ENCODE measurements around the gene FNDC11. TPM values are rescaled to one million over a fixed set of nuclear protein-coding genes. Genes with fewer than 3 reads are reported as not detected.

Gene FNDC11
- total and polyA plus RNA-seq, 2 of the 13 experiments (the other 11 are each of a cell fraction or from before 2014, with no cell fraction given), result 0.07 TPM; not detected in 1

GRCh38 chr20:63576311-63576710 is 22.4 kb downstream of the FNDC11 start (continued):
- TF ChIP-seq ZNF276 (CRISPR knock-in tag; IDR thresholded peaks at IDR 0.05; ENCODE audit: low read depth) (no peak), PREB (CRISPR knock-in tag; IDR thresholded peaks at IDR 0.05) (no peak), ZC3H13 (CRISPR knock-in tag; IDR thresholded peaks at IDR 0.05) (no peak), DR1 (CRISPR knock-in tag; IDR thresholded peaks at IDR 0.05) (no peak), DPF2 (CRISPR knock-in tag; IDR thresholded peaks at IDR 0.05; ENCODE audit: borderline replicate concordance, low read depth) (no peak), ZNF678 (CRISPR knock-in tag; IDR thresholded peaks at IDR 0.05) (no peak), ZMAT3 (CRISPR knock-in tag; conservative IDR thresholded peaks at IDR 0.05) (no peak)

- H3K4me2 ChIP-seq (ENCODE audit: low read depth, low read length), result peak overlapping the region; percentile 27
- H4K20me1 ChIP-seq (ENCODE audit: insufficient read depth, low read length), result no peaks in the 10 kb centered on the region
- ChIA-PET POLR2A (no interaction called here), CTCF (ENCODE audit: low intra/inter-chr PET ratio, low total read pairs) (interaction anchor here (4.5 kb wide), 1 partner anchor 39 kb away, joined by 29 read pairs; the partner anchor contains the start of gene PTK6)
- H3K27ac ChIP-seq (ENCODE audit: extremely low read length, insufficient read depth, low read length), result no peak overlapping the region
- FAIRE-seq, result no peak
- DNase-seq (ENCODE audit: low spot score), result no peak
- in situ Hi-C loops (cut with HindIII; ENCODE audit: extremely low pct_ligation_motif_present, low pct_unique_long_range_greater_than_20kb), result loop anchor here (5.0 kb wide), 1 partner anchor 40 kb away; the partner anchor contains the start of gene PTK6
- peaks cover 6 to 40% of the 10 kb centered on the region in 2 experiments; a peak in 3 of 5 replicates for H3K27me3 ChIP-seq (ENCODE audit: control insufficient read depth in 1 of 2, insufficient read depth in 2 of 2, low read length in 2 of 2)
- WGBS (ENCODE audit: low lambda C conversion rate), result 49% methylated on average over 14 of the region's 19 CpGs
- H3K9ac ChIP-seq (ENCODE audit: insufficient read depth, low read depth, low read length), result no peak overlapping the region
- ATAC-seq, result no peak
- H3K4me3 ChIP-seq (replicated peaks in 1 of 3; ENCODE audit: insufficient read depth in 1 of 3, low read depth in 2 of 3, low read length in 3 of 3), result peak overlapping the region in 1 of 3 experiments; percentile 26; a peak in 1 of 6 replicates
- H2AFZ ChIP-seq (ENCODE audit: low read length), result no peak overlapping the region
- intact Hi-C loops (cut with micrococcal nuclease; ENCODE audit: unreplicated experiment), result no loop called here
- H3K4me1 ChIP-seq (ENCODE audit: insufficient read depth, low read length), result peaks cover 72% of the 10 kb centered on the region
- no peaks in the 10 kb centered on the region for H3K36me3 ChIP-seq (replicated peaks in 1 of 2; ENCODE audit: control insufficient read depth in 1 of 2, insufficient read depth in 2 of 2, low read length in 2 of 2)
- no peaks in the 10 kb centered on the region for H3K9me3 ChIP-seq (ENCODE audit: low read length)
- H3K79me2 ChIP-seq (ENCODE audit: insufficient read depth, low read length), result no peaks in the 10 kb centered on the region
- BruUV-seq (replicated peaks), result no TSS peak
- TF ChIP-seq ZNF234 (CRISPR knock-in tag; conservative IDR thresholded peaks at IDR 0.05), result no peak
- peak; percentile 34; the same call in 1 of the 2 replicates for TF ChIP-seq MYPOP (CRISPR knock-in tag; IDR thresholded peaks at IDR 0.05)
- 0 out of 2 replicates have a peak, but pooled peaks have one; percentile 69 for TF ChIP-seq ZNF275 (CRISPR knock-in tag; IDR thresholded peaks at IDR 0.05; ENCODE audit: borderline replicate concordance)
- no peak for TF ChIP-seq CHCHD3 (CRISPR knock-in tag; IDR thresholded peaks at IDR 0.05)
- no peak for TF ChIP-seq MAZ (IDR thresholded peaks at IDR 0.05; ENCODE audit: borderline replicate concordance, low read depth, low read length)
- TF ChIP-seq MAZ (CRISPR knock-in tag; IDR thresholded peaks at IDR 0.05; ENCODE audit: low read depth), result peak; percentile 37; the same call in 1 of the 2 replicates
- no peak for TF ChIP-seq MYNN (CRISPR knock-in tag; IDR thresholded peaks at IDR 0.05; ENCODE audit: low read depth)
- no peak for TF ChIP-seq ZNF569 (CRISPR knock-in tag; IDR thresholded peaks at IDR 0.05; ENCODE audit: borderline replicate concordance)
- TF ChIP-seq NCOA2 (CRISPR knock-in tag; IDR thresholded peaks at IDR 0.05), result peak; percentile 29; the same call in 1 of the 2 replicates
These were observed 23.4 kb downstream of the FNDC11 start for GRCh38 chr20:63577317-63577894.

Measured in HepG2 (cell line).